Neural cell (in vitro differentiated cells): ENCODE data around the gene ZC3H4. TPM values are rescaled to one million over a fixed set of nuclear protein-coding genes. Genes with fewer than 3 reads are reported as not detected.

ENCODE experiments used
- H2AFZ ChIP-seq: fragments of 200-600, 300-800 bp; sonication (generic), shearing (Covaris generic); 2 replicates; pipeline ENCODE4 v1.6.0; 2014; ENCODE audit warnings: low read depth, mild to moderate bottlenecking, antibody characterized with exemption, low read length, moderate library complexity
- H3F3A ChIP-seq: fragments of 200-600 bp; shearing (Covaris generic); 2 replicates; pipeline ENCODE4 v1.6.1; 2016; ENCODE audit warnings: mild to moderate bottlenecking, moderate library complexity, mixed read lengths, antibody characterized with exemption, low read length; ENCODE audit not compliant: insufficient read depth, poor library complexity, severe bottlenecking
- H3K27ac ChIP-seq: fragments of 200-600, 300-800 bp; sonication (generic), shearing (Covaris generic); 2 replicates; pipeline ENCODE4 v1.5.1; 2014; ENCODE audit warnings: mild to moderate bottlenecking, low read length, moderate library complexity
- H3K27me3 ChIP-seq: fragments of 300-800, 200-600 bp; sonication (generic), shearing (Covaris generic); 2 replicates; pipeline ENCODE4 v1.6.0; 2014; ENCODE audit warnings: mild to moderate bottlenecking, low read depth, low read length, moderate library complexity; ENCODE audit not compliant: insufficient read depth
- H3K36me3 ChIP-seq: fragments of 300-800, 200-600 bp; sonication (generic), shearing (Covaris generic); 2 replicates; pipeline ENCODE4 v1.5.1; 2014; ENCODE audit warnings: mild to moderate bottlenecking, antibody characterized with exemption, low read length, moderate library complexity; ENCODE audit not compliant: insufficient read depth
- H3K4me2 ChIP-seq: fragments of 300-800, 200-600 bp; sonication (generic), shearing (Covaris generic); 2 replicates; pipeline ENCODE4 v1.6.0; 2014; ENCODE audit warnings: mild to moderate bottlenecking, low read length
- H3K4me3 ChIP-seq: fragments of 300-800, 200-600 bp; sonication (generic), shearing (Covaris generic); 2 replicates; pipeline ENCODE4 v1.5.1; 2014; ENCODE audit warnings: mild to moderate bottlenecking, low read length, moderate library complexity
- H3K79me2 ChIP-seq: fragments of 200-600 bp; shearing (Covaris generic); replicated peaks from 2 replicates; pipeline ENCODE4 v1.6.0; 2014; ENCODE audit warnings: mild to moderate bottlenecking, low read length, moderate library complexity; ENCODE audit not compliant: insufficient read depth
- H3K9ac ChIP-seq: fragments of 300-800, 200-600 bp; sonication (generic), shearing (Covaris generic); 2 replicates; pipeline ENCODE4 v1.6.1; 2016; ENCODE audit warnings: mild to moderate bottlenecking, low read length, mixed read lengths
- H3K9me2 ChIP-seq: fragments of 200-600 bp; shearing (Covaris generic); 2 replicates; pipeline ENCODE4 v1.6.1; 2016; ENCODE audit warnings: mild to moderate bottlenecking, low read length, mixed read lengths; ENCODE audit not compliant: insufficient read depth
- H3K9me3 ChIP-seq: fragments of 200-600, 300-800 bp; sonication (generic), shearing (Covaris generic); 2 replicates; pipeline ENCODE4 v1.6.1; 2016; ENCODE audit warnings: mild to moderate bottlenecking, mixed run types, low read length, moderate library complexity, mixed read lengths
- H4K20me1 ChIP-seq: fragments of 200-600 bp; shearing (Covaris generic); 2 replicates; pipeline ENCODE4 v1.6.1; 2016; ENCODE audit warnings: mild to moderate bottlenecking, mixed run types; ENCODE audit not compliant: insufficient read depth
- CTCF ChIP-seq: fragments of 450-650 bp; IDR thresholded peaks from 2 replicates; pipeline ENCODE4 v1.5.1; 2014; ENCODE audit warnings: antibody characterized with exemption, mild to moderate bottlenecking, moderate library complexity; ENCODE audit not compliant: poor library complexity, severe bottlenecking
- EP300 ChIP-seq: fragments of 450-650 bp; conservative IDR thresholded peaks from 2 replicates; pipeline ENCODE4 v1.6.1; 2014; ENCODE audit warnings: antibody characterized with exemption, mild to moderate bottlenecking, moderate library complexity; ENCODE audit not compliant: poor library complexity, severe bottlenecking
- EZH2 ChIP-seq: fragments of 200-600, 300-800 bp; shearing (Covaris generic), sonication (generic); IDR thresholded peaks from 2 replicates; pipeline ENCODE4 v1.6.1; 2014; ENCODE audit warnings: antibody characterized with exemption, low read length, borderline replicate concordance, mild to moderate bottlenecking; ENCODE audit not compliant: insufficient read depth, poor library complexity, severe bottlenecking
- MXI1 ChIP-seq: fragments of 450-650 bp; conservative IDR thresholded peaks from 2 replicates; pipeline ENCODE4 v1.6.1; 2014; ENCODE audit warnings: antibody characterized with exemption, mild to moderate bottlenecking; ENCODE audit not compliant: poor library complexity, severe bottlenecking
- POLR2AphosphoS5 ChIP-seq: IDR thresholded peaks from 2 replicates; pipeline ENCODE4 v1.6.1; 2012
- RAD21 ChIP-seq: fragments of 450-650 bp; conservative IDR thresholded peaks from 2 replicates; pipeline ENCODE4 v1.6.1; 2014; ENCODE audit warnings: antibody characterized with exemption, mild to moderate bottlenecking, moderate library complexity
- REST ChIP-seq: IDR thresholded peaks from 2 replicates; pipeline ENCODE4 v1.6.1; 2012; ENCODE audit warnings: borderline replicate concordance
- SMC3 ChIP-seq: fragments of 450-650 bp; conservative IDR thresholded peaks from 2 replicates; pipeline ENCODE4 v1.6.1; 2014; ENCODE audit warnings: antibody characterized with exemption, mild to moderate bottlenecking, moderate library complexity; ENCODE audit not compliant: poor library complexity
- TAF1 ChIP-seq: IDR thresholded peaks from 2 replicates; pipeline ENCODE4 v1.6.1; 2012; ENCODE audit warnings: low read depth
- polyA plus RNA-seq: library from polyadenylated mRNA; depleted of rRNA; stranded (reverse); fragments of >200 nt; gene quantifications from 2 replicates; pipeline ENCODE4 v1.2.3, GENCODE V29; 2014

The ZC3H4 gene
- polyA plus RNA-seq, 1 donor from 2014 or later = 5.1 TPM

GRCh38 chr19:47021536-47022139, 91.9 kb downstream of the ZC3H4 start:
- Histone ChIP-seq H3K4me3 (peak overlapping the region; percentile 61), H3F3A (no peaks in the 10 kb centered on the region), H3K9ac (no peak overlapping the region), H3K4me2 (no peak overlapping the region), H3K9me3 (no peaks in the 10 kb centered on the region), H3K27me3 (peaks cover 61% of the 10 kb centered on the region), H3K9me2 (no peaks in the 10 kb centered on the region), H2AFZ (no peak overlapping the region), H3K79me2 (no peaks in the 10 kb centered on the region), H4K20me1 (no peaks in the 10 kb centered on the region), H3K27ac (no peak overlapping the region), H3K36me3 (no peaks in the 10 kb centered on the region)
- peak; percentile 4 for TF ChIP-seq EZH2
- TF ChIP-seq CTCF = no peak

- Histone ChIP-seq H3K4me3 (peak overlapping the region; percentile 61), H4K20me1 (no peaks in the 10 kb centered on the region), H3K9ac (no peak overlapping the region), H3K36me3 (no peaks in the 10 kb centered on the region), H3F3A (no peaks in the 10 kb centered on the region), H3K27ac (no peak overlapping the region), H2AFZ (no peak overlapping the region), H3K9me3 (no peaks in the 10 kb centered on the region), H3K79me2 (no peaks in the 10 kb centered on the region), H3K27me3 (peaks cover 57% of the 10 kb centered on the region), H3K9me2 (no peaks in the 10 kb centered on the region), H3K4me2 (no peak overlapping the region)
- TF ChIP-seq EZH2 = peak; percentile 47
- TF ChIP-seq TAF1 = no peak
Observed at GRCh38 chr19:47020992-47021496, 92.5 kb downstream of the ZC3H4 start.

GRCh38 chr19:47020132-47020805, 93.3 kb downstream of the ZC3H4 start:
- Histone ChIP-seq H3K36me3 (no peaks in the 10 kb centered on the region), H3K27me3 (peaks cover 56% of the 10 kb centered on the region), H3K27ac (no peak overlapping the region), H2AFZ (no peak overlapping the region), H3K9me3 (no peaks in the 10 kb centered on the region), H3K79me2 (no peaks in the 10 kb centered on the region), H3K9me2 (no peaks in the 10 kb centered on the region), H3K4me2 (no peak overlapping the region), H3F3A (no peaks in the 10 kb centered on the region), H4K20me1 (no peaks in the 10 kb centered on the region), H3K9ac (no peak overlapping the region), H3K4me3 (peak overlapping the region; percentile 61)
- no peak for TF ChIP-seq EP300
- no peak for TF ChIP-seq EZH2
- TF ChIP-seq RAD21 = no peak
- no peak for TF ChIP-seq MXI1
- no peak for TF ChIP-seq REST
- no peak for TF ChIP-seq POLR2AphosphoS5
- TF ChIP-seq SMC3 = no peak
- no peak for TF ChIP-seq CTCF
- no peak for TF ChIP-seq TAF1
